Ovary (tissue), 3 donors: ENCODE measurements around the gene TREML4.

Source experiments
- EP300 ChIP-seq: sonication (generic); formaldehyde crosslinking; IDR thresholded peaks from one replicate; pipeline ENCODE4 v1.6.1; 2017; ENCODE audit warnings: antibody characterized with exemption
- POLR2A ChIP-seq: fragments of 450-650 bp; IDR thresholded peaks from one replicate; pipeline ENCODE4 v1.6.1; 2017; ENCODE audit warnings: antibody characterized with exemption, mild to moderate bottlenecking, moderate library complexity
- TF ChIP-seq, protein P1 (sequence below), 3 donors: fragments of 450-650 bp in 2 of 3; fragments of 200-600 bp in 1 of 3; IDR thresholded peaks; one replicate each; pipeline versions ENCODE4 v1.5.1 to v1.8.0; 2016 to 2022; ENCODE audit warnings: antibody characterized with exemption in 3 of 3, mild to moderate bottlenecking in 1 of 3
- donor health status: DM: no; HTN: no; CAD: no.

DNA sequence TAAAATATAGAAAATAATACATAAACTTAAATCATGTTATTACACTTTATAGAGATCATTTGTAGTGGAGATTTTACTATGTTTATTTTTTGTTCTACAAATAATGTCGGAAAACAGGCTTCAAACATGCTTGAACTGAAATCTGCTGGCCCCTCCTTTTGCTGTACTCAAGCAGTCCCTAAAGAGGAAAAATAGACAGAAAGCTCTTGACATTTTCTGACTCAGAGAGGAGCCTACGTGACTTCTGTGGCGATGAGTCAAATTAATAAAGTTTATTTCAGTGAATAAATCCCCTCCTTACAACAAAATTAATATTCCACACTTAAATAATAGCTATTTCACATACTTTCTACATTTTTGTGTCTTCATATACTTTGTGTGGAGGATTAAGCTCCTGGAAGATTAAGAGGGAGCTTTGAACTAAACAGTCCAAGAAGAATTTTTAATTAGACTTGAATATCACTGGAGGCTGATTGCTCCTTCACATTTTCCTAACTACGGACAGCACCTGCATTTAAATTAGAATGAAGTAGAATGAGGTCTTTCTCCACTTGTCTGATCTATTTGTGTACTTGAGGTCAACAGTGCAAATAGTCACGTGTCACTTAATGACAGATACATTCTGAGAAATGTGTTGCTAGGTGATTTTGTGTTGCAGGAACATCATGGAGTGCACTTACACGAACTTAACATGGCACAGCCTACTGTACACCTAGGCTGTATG lies 60.0 kb downstream of the TREML4 start:
- TF ChIP-seq, protein P1, sequence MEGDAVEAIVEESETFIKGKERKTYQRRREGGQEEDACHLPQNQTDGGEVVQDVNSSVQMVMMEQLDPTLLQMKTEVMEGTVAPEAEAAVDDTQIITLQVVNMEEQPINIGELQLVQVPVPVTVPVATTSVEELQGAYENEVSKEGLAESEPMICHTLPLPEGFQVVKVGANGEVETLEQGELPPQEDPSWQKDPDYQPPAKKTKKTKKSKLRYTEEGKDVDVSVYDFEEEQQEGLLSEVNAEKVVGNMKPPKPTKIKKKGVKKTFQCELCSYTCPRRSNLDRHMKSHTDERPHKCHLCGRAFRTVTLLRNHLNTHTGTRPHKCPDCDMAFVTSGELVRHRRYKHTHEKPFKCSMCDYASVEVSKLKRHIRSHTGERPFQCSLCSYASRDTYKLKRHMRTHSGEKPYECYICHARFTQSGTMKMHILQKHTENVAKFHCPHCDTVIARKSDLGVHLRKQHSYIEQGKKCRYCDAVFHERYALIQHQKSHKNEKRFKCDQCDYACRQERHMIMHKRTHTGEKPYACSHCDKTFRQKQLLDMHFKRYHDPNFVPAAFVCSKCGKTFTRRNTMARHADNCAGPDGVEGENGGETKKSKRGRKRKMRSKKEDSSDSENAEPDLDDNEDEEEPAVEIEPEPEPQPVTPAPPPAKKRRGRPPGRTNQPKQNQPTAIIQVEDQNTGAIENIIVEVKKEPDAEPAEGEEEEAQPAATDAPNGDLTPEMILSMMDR (IDR thresholded peaks at IDR 0.05), result no peak
- no peak for TF ChIP-seq POLR2A
- TF ChIP-seq EP300, result no peak
